Measurements from ENCODE around the gene CHIC2.

- TF ChIP-seq CTCF (IDR thresholded peaks at IDR 0.05; ENCODE audit: borderline replicate concordance, extremely low read depth, low read length, poor library complexity, severe bottlenecking) = no peak
- TF ChIP-seq EZH2 (IDR thresholded peaks at IDR 0.05; ENCODE audit: borderline replicate concordance, low read depth, low read length, severe bottlenecking) = no peak
These were observed 8.0 kb downstream of the CHIC2 start for GRCh38 chr4:54056360-54056759.
